ENCODE measurements around the gene PRCC. TPM values are rescaled to one million over a fixed set of nuclear protein-coding genes. Genes with fewer than 3 reads are reported as not detected.

Gene PRCC
- total and polyA plus RNA-seq, 5 donors from 2014 or later, result 35.5 to 67.8 (median 36.8) TPM

GRCh38 chr1:156804572-156805243 lies 37.4 kb downstream of the PRCC start:
- Mint-ChIP-seq H3K27ac (peak overlapping the region; percentile 26 to 92 (median 78)), H3K4me1 (peaks cover 6 to 49% (median 28%) of the 10 kb centered on the region in 4 donors), H3K27me3 (no peaks in the 10 kb centered on the region), H3K9me3 (no peaks in the 10 kb centered on the region), H3K36me3 (peaks cover 40% of the 10 kb centered on the region), H3K4me3 (no peak overlapping the region)
- ATAC-seq (ENCODE audit: low read depth in 2 of 2), result no peak
- Histone ChIP-seq H3K36me3 (ENCODE audit: control insufficient read depth, insufficient read depth, low read length) (peaks cover 36% of the 10 kb centered on the region), H3K4me1 (ENCODE audit: control insufficient read depth, insufficient read depth, low read length, poor library complexity, severe bottlenecking) (peaks cover 15% of the 10 kb centered on the region), H3K27ac (ENCODE audit: insufficient read depth, low read length, poor library complexity, severe bottlenecking) (no peak overlapping the region), H3K9me3 (ENCODE audit: control insufficient read depth in 2 of 2, low read length in 2 of 2) (no peaks in the 10 kb centered on the region), H3K27me3 (ENCODE audit: control insufficient read depth, insufficient read depth, low read length) (no peaks in the 10 kb centered on the region), H3K4me3 (ENCODE audit: low read depth, low read length) (no peak overlapping the region)
- DNase-seq, result no peak

DNA sequence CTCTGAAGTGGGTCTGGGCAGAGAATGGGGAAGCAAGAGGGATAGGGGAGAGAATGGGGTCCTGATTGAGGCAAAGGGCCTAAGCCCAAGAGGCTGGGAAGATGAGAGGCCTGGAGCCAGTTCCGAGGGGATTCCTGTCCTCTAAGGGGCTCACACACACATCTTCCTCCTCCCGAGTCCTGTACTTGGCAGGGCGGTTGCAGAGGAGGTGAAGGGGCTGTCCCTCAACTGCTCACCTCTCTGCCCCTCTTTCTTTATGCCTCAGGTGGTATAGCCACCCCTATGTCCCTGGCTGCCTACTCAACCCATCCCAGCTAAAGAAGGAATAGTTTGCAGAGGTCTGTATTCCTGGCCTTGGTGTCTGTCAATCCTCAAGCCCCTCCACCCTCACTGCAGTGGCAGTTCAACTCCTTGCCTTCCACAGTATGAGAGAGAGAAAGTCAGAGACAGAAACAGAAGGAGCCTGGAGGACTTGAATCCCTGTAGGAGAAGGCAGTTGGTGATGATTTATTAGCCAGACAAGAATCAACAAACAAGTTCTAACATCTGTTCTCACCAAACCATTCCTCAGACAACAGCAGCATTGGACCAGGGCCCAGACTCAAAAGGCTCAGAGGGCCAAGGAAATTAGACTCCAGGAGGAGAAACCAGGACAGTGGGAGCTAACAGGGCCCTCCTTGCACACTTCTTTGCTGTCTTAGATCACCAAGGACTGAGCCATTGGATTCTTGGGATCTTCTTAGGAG lies 38.6 kb downstream of the PRCC start:
- Mint-ChIP-seq H3K36me3 (peaks cover 35% of the 10 kb centered on the region), H3K4me1 (peaks cover 6 to 50% (median 27%) of the 10 kb centered on the region in 4 donors), H3K27ac (peak overlapping the region in 2 of 3 donors; percentile 22 to 89), H3K9me3 (no peaks in the 10 kb centered on the region), H3K27me3 (no peaks in the 10 kb centered on the region), H3K4me3 (no peak overlapping the region)
- Histone ChIP-seq H3K27ac (ENCODE audit: insufficient read depth, low read length, poor library complexity, severe bottlenecking) (no peak overlapping the region), H3K4me1 (ENCODE audit: control insufficient read depth, insufficient read depth, low read length, poor library complexity, severe bottlenecking) (peaks cover 12% of the 10 kb centered on the region), H3K36me3 (ENCODE audit: control insufficient read depth, insufficient read depth, low read length) (peaks cover 32% of the 10 kb centered on the region), H3K4me3 (ENCODE audit: low read depth, low read length) (no peak overlapping the region), H3K27me3 (ENCODE audit: control insufficient read depth, insufficient read depth, low read length) (no peaks in the 10 kb centered on the region), H3K9me3 (ENCODE audit: control insufficient read depth in 2 of 2, low read length in 2 of 2) (no peaks in the 10 kb centered on the region)
- DNase-seq, result no peak
- no peak for ATAC-seq (ENCODE audit: low read depth in 2 of 2)

GRCh38 chr1:156806512-156807440 lies 39.4 kb downstream of the PRCC start:
- peak in 1 of 3 donors; percentile 30 for DNase-seq
- no peak overlapping the region for H3K4me3 ChIP-seq (ENCODE audit: low read depth, low read length)
- peak overlapping the region; percentile 89 to 91 (median 89) for H3K27ac Mint-ChIP-seq
- H3K4me1 Mint-ChIP-seq, result peaks cover 4 to 50% (median 28%) of the 10 kb centered on the region in 4 donors
- H3K4me1 ChIP-seq (ENCODE audit: control insufficient read depth, insufficient read depth, low read length, poor library complexity, severe bottlenecking), result peaks cover 12% of the 10 kb centered on the region
- H3K36me3 Mint-ChIP-seq, result peaks cover 35% of the 10 kb centered on the region
- H3K9me3 Mint-ChIP-seq, result no peaks in the 10 kb centered on the region
- no peaks in the 10 kb centered on the region for H3K27me3 Mint-ChIP-seq
- H3K27me3 ChIP-seq (ENCODE audit: control insufficient read depth, insufficient read depth, low read length), result no peaks in the 10 kb centered on the region
- H3K36me3 ChIP-seq (ENCODE audit: control insufficient read depth, insufficient read depth, low read length), result peaks cover 35% of the 10 kb centered on the region
- peak overlapping the region in 1 of 4 donors; percentile 69 for H3K4me3 Mint-ChIP-seq
- no peak overlapping the region for H3K27ac ChIP-seq (ENCODE audit: insufficient read depth, low read length, poor library complexity, severe bottlenecking)
- ATAC-seq (ENCODE audit: low read depth in 2 of 2), result no peak
- H3K9me3 ChIP-seq (ENCODE audit: control insufficient read depth in 2 of 2, low read length in 2 of 2), result no peaks in the 10 kb centered on the region

- Histone ChIP-seq H3K9me3 (ENCODE audit: control insufficient read depth in 2 of 2, low read length in 2 of 2) (no peaks in the 10 kb centered on the region), H3K27me3 (ENCODE audit: control insufficient read depth, insufficient read depth, low read length) (no peaks in the 10 kb centered on the region), H3K4me3 (ENCODE audit: low read depth, low read length) (no peak overlapping the region), H3K4me1 (ENCODE audit: control insufficient read depth, insufficient read depth, low read length, poor library complexity, severe bottlenecking) (peaks cover 15% of the 10 kb centered on the region), H3K36me3 (ENCODE audit: control insufficient read depth, insufficient read depth, low read length) (peaks cover 44% of the 10 kb centered on the region), H3K27ac (ENCODE audit: insufficient read depth, low read length, poor library complexity, severe bottlenecking) (peak overlapping the region; percentile 34)
- DNase-seq, result peak in 1 of 3 donors; percentile 66
- H3K9me3 Mint-ChIP-seq, result no peaks in the 10 kb centered on the region
- peak overlapping the region in 2 of 4 donors; percentile 39 to 69 for H3K4me3 Mint-ChIP-seq
- H3K36me3 Mint-ChIP-seq, result peaks cover 41% of the 10 kb centered on the region
- peak overlapping the region; percentile 76 to 91 (median 89) for H3K27ac Mint-ChIP-seq
- ATAC-seq (ENCODE audit: low read depth in 2 of 2), result peak in 1 of 2 donors; percentile 33
- no peaks in the 10 kb centered on the region for H3K27me3 Mint-ChIP-seq
- peaks cover 4 to 51% (median 37%) of the 10 kb centered on the region in 4 donors for H3K4me1 Mint-ChIP-seq
Measured at GRCh38 chr1:156807627-156808026, 40.3 kb downstream of the PRCC start.

DNA sequence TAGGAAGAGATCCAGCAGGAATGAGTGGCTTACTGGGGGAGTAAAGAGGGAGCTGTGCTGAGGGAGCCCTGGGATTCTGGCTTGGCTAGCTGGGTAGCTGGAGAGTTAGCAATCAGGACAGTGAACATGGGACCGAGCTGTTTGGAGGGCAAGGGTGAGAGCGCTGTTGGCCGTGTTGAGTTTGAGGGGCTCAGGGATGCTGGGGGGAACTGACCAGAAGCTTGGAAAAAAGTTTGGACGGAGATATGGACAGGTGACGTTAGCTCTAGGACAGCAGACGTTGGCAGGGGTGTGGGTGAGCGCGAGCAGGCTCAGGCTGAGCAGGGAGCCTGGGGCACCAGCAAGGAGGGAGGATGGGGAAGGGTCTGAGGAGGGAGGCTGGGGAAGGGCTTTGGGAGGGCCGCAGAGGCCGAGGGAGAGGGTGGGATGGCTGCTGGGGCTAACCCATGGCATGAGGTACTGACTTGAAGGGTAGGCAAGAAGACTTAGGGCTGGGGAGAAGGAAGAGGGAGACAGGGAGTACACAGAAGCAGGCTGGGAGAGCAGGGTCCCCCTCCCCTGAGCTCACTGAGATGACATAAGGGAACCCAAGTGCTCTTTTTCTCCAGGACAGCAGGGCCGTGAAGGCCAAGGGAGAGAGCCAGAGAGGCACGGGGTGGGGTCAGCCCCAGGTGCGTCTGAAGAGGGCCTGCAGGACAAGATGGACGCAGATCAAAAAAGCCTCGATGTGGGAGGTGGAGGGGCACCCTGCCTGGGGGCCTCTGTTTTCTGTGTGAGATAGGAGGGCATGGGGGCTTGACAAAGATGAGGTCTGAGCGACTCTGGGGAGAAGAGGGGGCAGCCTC lies 41.1 kb downstream of the PRCC start:
- peaks cover 23% of the 10 kb centered on the region for H3K4me1 ChIP-seq (ENCODE audit: control insufficient read depth, insufficient read depth, low read length, poor library complexity, severe bottlenecking)
- no peak overlapping the region for H3K4me3 ChIP-seq (ENCODE audit: low read depth, low read length)
- H3K9me3 ChIP-seq (ENCODE audit: control insufficient read depth in 2 of 2, low read length in 2 of 2), result no peaks in the 10 kb centered on the region
- peaks cover 45% of the 10 kb centered on the region for H3K36me3 ChIP-seq (ENCODE audit: control insufficient read depth, insufficient read depth, low read length)
- H3K27me3 ChIP-seq (ENCODE audit: control insufficient read depth, insufficient read depth, low read length), result no peaks in the 10 kb centered on the region
- ATAC-seq (ENCODE audit: low read depth in 2 of 2), result no peak
- peak overlapping the region; percentile 34 for H3K27ac ChIP-seq (ENCODE audit: insufficient read depth, low read length, poor library complexity, severe bottlenecking)
- Mint-ChIP-seq H3K4me3 (peak overlapping the region in 2 of 4 donors; percentile 66 to 69), H3K27me3 (no peaks in the 10 kb centered on the region), H3K27ac (peak overlapping the region in 2 of 3 donors; percentile 89 to 91), H3K4me1 (peaks cover 9 to 55% (median 41%) of the 10 kb centered on the region in 4 donors), H3K9me3 (no peaks in the 10 kb centered on the region), H3K36me3 (peaks cover 43% of the 10 kb centered on the region)
- DNase-seq, result no peak

DNA sequence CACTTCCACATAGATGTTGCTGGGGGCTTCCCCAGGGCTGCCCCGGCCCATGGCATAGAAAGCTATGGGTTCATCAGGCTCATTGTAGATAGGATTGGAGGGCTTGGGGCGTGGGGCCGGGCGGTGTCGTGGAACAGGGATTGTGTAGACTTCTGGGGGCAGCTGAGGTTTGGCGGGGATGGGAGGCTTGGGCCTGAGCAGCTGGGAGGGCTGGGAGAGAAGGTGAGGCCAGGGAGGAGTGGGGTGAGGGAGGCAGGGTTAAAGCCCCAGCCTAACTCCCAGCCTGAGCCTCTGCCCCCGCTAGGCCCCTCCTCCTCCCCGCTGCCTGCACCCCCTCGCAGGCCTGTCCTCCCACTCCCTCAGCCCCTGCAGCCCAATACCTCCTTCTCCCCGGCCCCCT lies 41.9 kb downstream of the PRCC start:
- Mint-ChIP-seq H3K27me3 (no peaks in the 10 kb centered on the region), H3K4me1 (peaks cover 12 to 56% (median 44%) of the 10 kb centered on the region in 4 donors), H3K4me3 (no peak overlapping the region), H3K36me3 (peaks cover 44% of the 10 kb centered on the region), H3K27ac (peak overlapping the region; percentile 69 to 89 (median 75)), H3K9me3 (no peaks in the 10 kb centered on the region)
- H3K27ac ChIP-seq (ENCODE audit: insufficient read depth, low read length, poor library complexity, severe bottlenecking), result no peak overlapping the region
- H3K27me3 ChIP-seq (ENCODE audit: control insufficient read depth, insufficient read depth, low read length), result no peaks in the 10 kb centered on the region
- DNase-seq (no peak), ATAC-seq (ENCODE audit: low read depth in 2 of 2) (no peak)
- H3K36me3 ChIP-seq (ENCODE audit: control insufficient read depth, insufficient read depth, low read length), result peaks cover 45% of the 10 kb centered on the region
- peaks cover 32% of the 10 kb centered on the region for H3K4me1 ChIP-seq (ENCODE audit: control insufficient read depth, insufficient read depth, low read length, poor library complexity, severe bottlenecking)
- H3K9me3 ChIP-seq (ENCODE audit: control insufficient read depth in 2 of 2, low read length in 2 of 2), result no peaks in the 10 kb centered on the region
- H3K4me3 ChIP-seq (ENCODE audit: low read depth, low read length), result no peak overlapping the region
